GM12801 (cell line): ENCODE data around the gene CAPN13.

Experiments used
- CTCF ChIP-seq: IDR thresholded peaks from one replicate; pipeline ENCODE4 v1.5.1; 2011; ENCODE audit warnings: control low read depth; ENCODE audit not compliant: insufficient read length; ENCODE audit errors: extremely low read depth

The CAPN13 gene

GRCh38 chr2:30686669-30687068 lies 120.6 kb downstream of the CAPN13 start:
- TF ChIP-seq CTCF = no peak

GRCh38 chr2:30686000-30686399 lies 121.2 kb downstream of the CAPN13 start:
- TF ChIP-seq CTCF = no peak

GRCh38 chr2:30684996-30685395 lies 122.2 kb downstream of the CAPN13 start:
- TF ChIP-seq CTCF = no peak

GRCh38 chr2:30684516-30684915 lies 122.7 kb downstream of the CAPN13 start:
- no peak for TF ChIP-seq CTCF

- TF ChIP-seq CTCF = no peak
Measured at GRCh38 chr2:30684026-30684425, 123.2 kb downstream of the CAPN13 start.

GRCh38 chr2:30683236-30683956 lies 123.8 kb downstream of the CAPN13 start:
- no peak for TF ChIP-seq CTCF

- no peak for TF ChIP-seq CTCF
Measured at GRCh38 chr2:30681022-30681421, 126.2 kb downstream of the CAPN13 start.
